GM04503 (cell line): Measurements from ENCODE around the gene CCDC93.
"Not testable (repeated sequence)": the region's sequence is repeated elsewhere in the genome, so short reads cannot be mapped to it uniquely, and the experiment has no call there.

ENCODE experiments used
- DNase-seq: peaks from one replicate; pipeline ENCODE4 v3.0.0-alpha.2; 2012; ENCODE audit warnings: low read depth

CCDC93 gene

DNA sequence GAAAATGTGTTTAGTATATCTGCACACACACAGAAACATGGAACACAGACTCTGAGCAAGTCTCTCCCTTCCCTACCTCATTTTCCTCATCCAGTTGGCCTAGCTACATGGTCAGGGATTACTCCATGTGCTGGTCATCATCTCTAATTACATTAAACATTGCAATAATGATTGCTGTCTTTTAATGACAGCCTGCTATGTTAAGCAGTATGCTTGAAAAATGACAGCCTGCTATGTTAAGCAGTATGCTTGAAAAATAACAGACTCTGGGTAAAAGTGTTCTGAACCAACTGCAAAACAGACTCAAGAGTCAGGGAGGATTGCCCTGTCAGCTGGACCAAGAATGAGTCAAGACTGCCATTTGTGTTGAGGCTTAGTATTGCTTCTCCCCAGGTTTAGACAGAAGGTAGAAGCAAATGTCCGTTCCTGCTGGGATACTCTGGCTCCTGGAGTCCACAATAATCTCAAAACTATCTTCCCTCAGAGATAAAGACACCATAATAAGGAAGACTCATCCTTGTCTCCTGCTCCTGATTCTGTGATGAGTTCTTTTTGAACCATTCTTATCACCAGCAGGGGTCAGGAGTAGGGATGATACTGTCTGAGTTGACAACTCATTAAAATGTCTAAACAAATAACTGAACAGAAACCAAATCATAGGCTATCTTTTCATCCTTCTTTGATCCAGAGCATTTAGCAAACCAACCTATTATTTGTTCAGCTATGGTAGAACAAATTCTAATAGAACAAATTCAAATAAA lies 57.7 kb downstream of the CCDC93 start:
- DNase-seq = no peak

GRCh38 chr2:117953231-117953630 lies 60.6 kb downstream of the CCDC93 start:
- DNase-seq = no peak

- DNase-seq = no peak
Measured at GRCh38 chr2:117952701-117953100, 61.2 kb downstream of the CCDC93 start.

DNA sequence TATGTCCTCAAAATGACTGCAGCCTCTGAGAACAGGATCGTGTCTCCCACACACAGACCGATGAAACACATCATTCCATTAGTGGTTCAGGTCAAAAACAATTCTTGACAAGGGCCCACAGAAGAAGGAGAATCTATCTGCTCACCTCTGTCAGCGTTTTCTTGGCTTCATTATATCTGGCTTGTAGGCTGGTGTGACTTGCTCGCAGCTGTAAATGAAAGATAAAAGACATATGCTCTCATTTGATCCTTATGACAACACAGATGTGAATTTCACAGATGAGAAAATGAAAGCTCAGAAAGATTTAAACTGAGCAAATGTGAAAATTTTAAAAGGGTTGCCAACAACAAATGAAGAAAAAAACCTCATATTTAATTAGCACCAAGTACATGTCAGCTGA lies 61.6 kb downstream of the CCDC93 start:
- DNase-seq = no peak

DNA sequence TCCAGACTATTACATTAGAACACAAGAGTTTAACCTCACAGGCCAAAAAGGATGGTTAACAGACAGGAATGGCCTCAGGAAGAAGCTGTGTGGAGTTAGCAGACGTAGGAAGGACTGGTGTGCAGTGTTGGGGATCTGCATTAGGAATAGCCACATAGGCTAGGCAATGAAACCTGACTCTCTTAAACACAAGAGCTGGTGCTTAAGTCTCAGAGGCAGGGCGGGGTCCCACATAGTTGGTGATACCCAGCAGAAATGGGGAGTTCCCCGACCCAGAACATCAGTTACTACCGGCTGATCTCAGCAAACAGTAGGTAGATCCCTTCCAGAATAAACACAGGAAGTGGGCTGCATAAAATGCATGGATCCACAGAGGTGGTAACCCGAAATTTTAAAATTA lies 64.1 kb downstream of the CCDC93 start:
- no peak for DNase-seq

GRCh38 chr2:117948615-117949014 lies 65.3 kb downstream of the CCDC93 start:
- DNase-seq = no peak

DNA sequence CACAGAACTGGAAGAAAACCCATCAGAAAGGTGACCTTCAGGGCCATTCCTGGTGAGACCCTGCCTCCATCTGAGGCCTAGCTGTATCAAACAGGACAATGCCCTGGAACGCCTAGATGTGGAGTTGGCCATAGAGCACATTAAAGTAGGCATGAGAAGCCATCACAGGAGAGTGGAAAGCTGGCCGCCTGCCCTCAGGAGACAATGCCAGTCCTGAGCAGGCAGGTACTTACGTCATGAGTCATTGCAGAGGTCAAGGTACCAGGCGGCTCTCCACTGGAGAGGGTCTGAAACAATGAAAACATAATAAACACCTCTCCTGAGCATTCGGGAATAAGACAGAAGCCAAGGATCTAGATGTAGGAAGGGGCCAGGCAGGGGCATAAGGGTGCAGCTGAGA lies 68.6 kb downstream of the CCDC93 start:
- no peak for DNase-seq

- DNase-seq = no peak
Measured at GRCh38 chr2:117944816-117945215, 69.1 kb downstream of the CCDC93 start.

GRCh38 chr2:117943013-117943672 lies 70.7 kb downstream of the CCDC93 start:
- peak; percentile 77 for DNase-seq

GRCh38 chr2:117942551-117942950 lies 71.3 kb downstream of the CCDC93 start:
- no peak for DNase-seq

DNA sequence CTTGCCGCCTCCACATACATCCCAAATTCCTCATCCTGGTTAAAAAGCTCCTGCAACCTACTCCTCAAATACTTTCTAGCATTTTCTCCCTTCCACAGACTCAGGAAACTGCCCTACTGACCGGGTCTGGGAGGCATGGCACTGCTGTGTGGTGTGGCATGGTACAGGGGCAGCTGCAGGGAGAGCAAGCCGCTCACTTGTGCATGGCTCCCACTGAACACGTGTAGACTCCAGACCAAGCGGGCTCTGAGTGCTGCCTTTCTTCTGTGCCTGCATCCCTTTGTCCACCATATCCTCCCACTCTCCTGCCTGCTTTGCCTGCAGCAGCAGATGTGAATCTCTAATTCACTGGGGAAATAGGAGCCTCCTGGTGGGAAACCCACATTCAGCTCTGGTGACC lies 72.2 kb downstream of the CCDC93 start:
- no peak for DNase-seq

DNA sequence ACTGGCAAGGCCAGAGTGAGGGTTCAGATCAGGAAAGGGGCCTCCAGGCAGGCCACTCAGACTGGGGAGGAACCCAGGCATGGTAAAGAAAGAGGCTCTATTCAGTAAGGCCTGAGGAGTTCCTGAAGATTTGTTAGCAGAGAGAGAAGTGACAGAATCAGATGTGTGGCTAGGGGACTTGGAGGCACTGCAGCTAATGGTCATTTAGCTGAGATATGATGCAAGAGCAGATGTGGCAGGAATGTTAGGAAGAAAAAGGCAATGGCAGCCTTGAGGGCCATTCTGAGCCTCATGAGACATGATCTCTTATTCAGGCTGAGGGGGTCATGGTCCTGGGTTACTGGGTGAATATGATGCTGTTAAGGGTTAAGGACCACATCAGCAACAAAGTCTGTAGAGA lies 73.4 kb downstream of the CCDC93 start:
- no peak for DNase-seq

DNA sequence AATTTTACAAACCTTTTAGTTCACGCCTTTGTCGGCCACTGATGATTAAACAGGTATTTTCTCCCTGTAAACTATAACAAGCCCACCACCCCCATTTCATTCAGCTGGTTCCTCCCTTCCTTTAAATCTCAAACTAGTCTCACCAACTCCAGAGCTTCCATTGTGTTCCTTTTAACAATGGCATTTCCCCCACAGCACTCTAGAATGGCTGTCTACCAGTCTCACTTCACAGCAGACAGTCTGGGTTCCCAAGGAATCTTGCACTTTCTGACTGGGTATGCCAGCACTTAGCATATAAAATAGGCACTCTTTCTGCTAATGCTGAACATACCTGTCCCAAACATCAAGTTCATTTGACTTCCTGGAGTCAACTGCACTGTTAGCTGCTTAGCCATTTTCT lies 75.3 kb downstream of the CCDC93 start:
- no peak for DNase-seq

DNA sequence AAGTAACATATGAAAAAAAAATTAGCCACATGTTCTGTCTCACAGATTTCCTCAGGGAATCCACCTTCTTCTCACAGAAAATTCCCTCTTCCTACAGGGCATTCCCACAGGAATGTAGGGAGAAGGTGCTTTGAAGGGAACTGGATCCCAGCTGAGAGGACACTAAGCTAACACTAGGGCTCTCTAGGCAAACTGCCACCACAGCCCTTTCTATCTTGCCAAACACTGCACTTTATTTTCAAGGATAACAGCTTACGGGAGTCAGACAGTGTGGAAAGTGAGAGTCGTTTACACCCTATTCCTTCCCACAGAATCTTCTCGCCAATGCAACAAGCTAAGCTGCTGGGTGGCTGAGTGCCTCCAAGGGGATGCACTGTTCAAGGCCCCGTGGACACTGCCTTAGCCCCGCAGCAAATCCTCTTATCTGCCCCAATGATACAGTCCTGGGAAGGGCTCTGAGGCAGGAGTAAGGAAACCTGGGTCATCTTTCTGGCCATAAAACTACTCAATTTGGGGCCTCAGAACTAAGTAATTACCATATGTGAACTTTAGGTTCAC lies 76.9 kb downstream of the CCDC93 start:
- DNase-seq = no peak

DNA sequence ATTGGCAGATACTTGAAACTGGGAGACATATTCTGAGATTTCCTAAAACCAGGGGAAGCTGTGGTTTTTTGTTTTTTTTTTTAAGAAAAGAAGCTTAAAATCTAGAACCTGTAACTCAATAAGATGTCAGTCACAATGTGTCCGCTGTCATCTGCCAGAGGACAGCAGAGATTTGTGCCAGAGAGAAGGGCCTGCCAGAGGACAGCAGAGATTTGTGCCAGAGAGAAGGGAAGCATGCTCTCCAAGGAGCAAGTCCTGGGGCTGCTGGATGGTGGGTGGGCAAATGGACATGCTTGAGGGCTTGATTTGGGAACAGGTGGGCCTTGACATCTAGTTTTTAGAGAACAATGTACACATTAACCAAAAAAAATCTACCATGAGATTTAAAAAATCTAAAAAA lies 77.9 kb downstream of the CCDC93 start:
- no peak for DNase-seq

DNA sequence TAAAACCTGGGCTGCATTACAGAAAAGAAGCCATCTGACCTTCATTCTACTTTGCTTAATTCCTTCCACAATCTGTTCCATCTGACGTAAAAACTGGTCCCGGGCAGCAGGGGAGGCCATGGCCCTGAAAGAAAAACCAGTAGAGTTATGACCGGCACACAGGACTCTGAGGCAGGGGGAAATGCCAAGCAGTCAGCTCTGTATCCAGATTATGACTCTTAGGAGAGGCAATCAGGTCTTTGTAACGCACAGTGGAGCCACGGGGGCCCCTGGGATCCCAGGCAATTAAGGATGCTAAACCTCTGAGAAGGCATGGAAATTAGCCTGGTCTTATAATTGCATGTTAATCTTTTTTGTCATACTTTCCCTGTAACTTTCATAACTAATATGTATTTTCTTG lies 78.4 kb downstream of the CCDC93 start:
- no peak for DNase-seq

DNA sequence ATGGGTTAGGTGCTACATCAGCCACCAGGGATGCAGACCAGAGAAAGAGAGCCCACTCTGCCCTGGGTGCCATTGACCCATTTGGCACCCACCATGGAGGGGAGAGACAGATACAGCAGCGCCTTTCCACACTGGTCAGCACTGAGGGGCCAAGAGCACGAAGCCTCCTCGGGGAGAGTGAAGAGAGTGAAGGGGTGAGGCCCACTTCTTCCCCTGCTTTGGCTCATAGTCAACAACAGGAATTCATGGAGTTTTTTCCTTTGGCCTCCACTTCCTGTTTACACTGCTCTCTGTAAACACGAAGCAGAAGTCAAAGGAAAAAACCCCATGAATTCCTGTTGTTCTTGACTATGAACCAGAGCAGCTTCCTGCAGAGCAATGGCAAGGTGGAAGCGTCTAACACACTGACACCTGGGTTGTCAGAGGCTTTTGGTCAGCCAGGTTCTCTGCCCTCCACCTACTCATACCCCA lies 80.0 kb downstream of the CCDC93 start:
- no peak for DNase-seq

GRCh38 chr2:117931978-117932377 lies 81.9 kb downstream of the CCDC93 start:
- DNase-seq = no peak

GRCh38 chr2:117931266-117931665 lies 82.6 kb downstream of the CCDC93 start:
- DNase-seq = no peak

DNA sequence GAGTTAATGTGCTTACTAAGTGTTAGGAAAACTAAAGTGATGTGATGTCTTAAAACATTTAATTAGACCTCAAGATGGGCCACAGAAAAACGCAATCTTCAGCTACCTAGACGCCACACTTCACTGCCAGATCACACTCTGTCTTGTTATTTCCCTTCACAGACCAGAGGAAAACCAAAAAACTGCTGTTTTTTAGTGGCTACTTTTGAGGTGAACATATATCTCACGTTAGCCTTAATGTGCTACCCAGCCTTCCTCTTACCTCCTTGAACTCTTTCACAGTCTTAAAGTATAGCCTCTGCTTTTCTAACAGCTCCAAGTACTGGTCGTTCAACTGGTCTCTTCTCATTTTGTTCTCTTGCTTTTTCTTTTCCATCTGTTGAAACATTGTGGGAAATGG lies 83.1 kb downstream of the CCDC93 start:
- no peak for DNase-seq

- not testable (repeated sequence) for DNase-seq
Measured at GRCh38 chr2:117923471-117923870, 90.4 kb downstream of the CCDC93 start.

- no peak for DNase-seq
Measured at GRCh38 chr2:117921520-117921919, 92.3 kb downstream of the CCDC93 start.

DNA sequence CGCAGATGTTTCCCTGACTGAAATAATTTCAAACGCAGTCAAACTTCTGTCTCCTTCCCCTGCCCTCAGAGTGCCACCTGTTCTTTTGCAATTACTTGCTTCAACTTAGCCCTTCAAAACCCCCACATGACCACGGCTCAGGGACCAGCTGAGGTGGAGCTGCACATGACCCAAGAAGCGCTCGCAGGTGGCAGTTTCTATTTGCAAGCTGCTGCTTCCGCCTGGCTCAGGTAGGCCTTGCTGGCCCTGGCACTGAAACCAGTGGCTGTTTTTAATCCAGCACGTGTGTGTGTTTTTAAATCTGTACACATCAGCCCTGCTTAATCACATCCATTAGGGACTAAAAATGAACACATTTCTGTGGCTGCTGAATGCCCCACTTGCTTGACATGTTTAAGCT lies 95.3 kb downstream of the CCDC93 start:
- DNase-seq = no peak
